NCI-H82 treated with DMSO at 0.1 percent for 48 hours (cell line): Measurements from ENCODE around the gene DENND2A.
"Not testable (repeated sequence)": the region's sequence is repeated elsewhere in the genome, so short reads cannot be mapped to it uniquely, and the experiment has no call there.

Source experiments
- DNase-seq: peaks from one replicate; lab custom pipeline; 2025; ENCODE audit not compliant: unreplicated experiment; lab: John Stamatoyannopoulos, UW

The DENND2A gene

DNA sequence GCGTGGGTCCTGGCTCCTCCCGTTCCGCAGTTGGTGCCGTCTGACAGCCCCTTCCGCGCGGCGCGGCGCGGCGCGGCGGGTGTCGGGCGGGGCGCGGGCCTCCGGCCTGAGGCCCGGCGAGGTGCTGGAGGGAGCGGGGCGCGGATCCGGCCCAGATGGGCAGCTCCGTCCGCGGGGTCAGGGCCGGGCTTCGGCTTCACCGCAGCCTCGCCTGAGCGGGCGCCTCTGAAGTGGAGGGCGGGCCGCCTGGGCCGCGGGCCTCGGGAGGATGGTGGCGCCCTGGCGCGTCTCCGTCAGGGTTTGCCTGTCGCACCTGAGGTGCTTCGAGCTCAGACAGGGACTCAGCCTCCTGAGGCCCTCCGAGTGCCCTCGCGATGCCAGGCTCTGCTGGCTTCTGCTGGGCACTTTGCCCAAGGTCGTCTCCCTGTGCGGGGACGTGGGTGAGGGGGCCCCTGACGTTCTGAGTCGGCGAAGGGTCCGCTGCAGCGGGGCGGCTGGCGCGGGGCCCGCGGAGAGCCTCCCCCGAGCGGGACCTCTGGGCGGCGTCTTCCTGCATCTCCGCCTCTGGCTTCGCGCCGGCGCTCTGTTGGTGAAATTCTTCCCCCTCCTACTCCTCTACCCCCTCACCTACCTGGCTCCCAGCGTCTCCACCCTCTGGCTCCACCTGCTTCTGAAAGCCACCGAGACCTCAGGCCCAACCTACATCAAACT is 32.6 kb upstream of the DENND2A start:
- DNase-seq: no peak

GRCh38 chr7:140672382-140673062 is 31.9 kb upstream of the DENND2A start, which contains the start of gene ADCK2:
Gene ADCK2 (plus strand): TSS chr7:140672945. CDS start chr7:140673331, 386 bp downstream.
- DNase-seq: no peak

DNA sequence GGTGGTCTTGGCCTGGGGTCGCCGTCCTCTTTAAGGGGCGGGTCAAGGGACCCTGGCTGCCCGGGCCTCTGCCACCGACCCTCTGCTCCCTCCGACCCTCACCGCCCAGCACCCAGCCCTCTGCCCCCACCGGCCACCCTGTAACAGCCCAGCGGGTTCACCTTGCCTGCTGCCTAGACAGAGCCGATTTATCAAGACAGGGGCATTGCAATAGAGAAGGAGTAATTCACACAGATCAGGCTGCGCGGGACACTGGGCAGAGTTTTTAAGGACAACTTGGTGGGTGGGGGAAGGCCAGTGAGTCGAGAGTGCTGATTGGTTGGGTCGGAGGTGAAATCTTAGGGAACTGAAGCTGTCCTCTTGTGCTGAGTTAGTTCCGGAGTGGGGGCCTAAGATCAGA is 31.4 kb upstream of the DENND2A start:
- DNase-seq: no peak

GRCh38 chr7:140670343-140670935 is 29.8 kb upstream of the DENND2A start:
- DNase-seq: no peak

DNA sequence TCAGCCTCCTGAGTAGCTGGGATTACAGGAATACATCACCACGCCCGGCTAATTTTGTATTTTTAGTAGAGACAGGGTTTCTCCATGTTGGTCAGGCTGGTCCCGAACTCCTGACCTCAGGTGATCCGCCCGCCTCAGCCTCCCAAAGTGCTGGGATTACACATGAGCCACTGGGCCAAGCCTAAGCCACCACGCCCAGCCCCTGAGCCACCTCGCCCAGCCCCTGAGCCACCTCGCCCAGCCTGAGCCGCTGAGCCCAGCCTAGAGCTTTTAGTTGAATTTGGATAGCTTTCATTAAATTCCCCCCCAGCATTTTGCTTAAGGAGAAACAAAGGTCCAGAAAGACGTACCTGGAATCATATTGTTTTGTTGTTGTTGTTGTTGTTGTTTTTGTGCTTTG is 29.2 kb upstream of the DENND2A start:
- not testable (repeated sequence) for DNase-seq

DNA sequence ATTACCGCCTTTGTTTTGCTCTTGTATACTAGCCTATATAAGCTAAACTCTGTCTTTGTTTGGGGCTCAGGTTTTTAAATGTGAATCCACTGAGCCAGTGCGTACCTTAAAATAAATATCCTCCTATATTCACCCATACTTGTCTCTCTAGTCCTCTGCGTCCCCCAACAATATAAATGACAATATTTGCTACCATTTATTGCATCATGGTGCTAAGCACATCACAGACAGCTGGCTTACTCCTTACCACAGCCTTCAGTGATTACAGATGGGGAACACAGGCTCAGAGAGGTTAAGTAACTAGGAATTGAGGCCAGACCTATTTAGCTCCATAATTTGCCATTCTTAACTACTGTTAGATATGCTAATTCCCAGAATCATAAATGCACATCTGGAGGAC is 28.7 kb upstream of the DENND2A start:
- DNase-seq: no peak

DNA sequence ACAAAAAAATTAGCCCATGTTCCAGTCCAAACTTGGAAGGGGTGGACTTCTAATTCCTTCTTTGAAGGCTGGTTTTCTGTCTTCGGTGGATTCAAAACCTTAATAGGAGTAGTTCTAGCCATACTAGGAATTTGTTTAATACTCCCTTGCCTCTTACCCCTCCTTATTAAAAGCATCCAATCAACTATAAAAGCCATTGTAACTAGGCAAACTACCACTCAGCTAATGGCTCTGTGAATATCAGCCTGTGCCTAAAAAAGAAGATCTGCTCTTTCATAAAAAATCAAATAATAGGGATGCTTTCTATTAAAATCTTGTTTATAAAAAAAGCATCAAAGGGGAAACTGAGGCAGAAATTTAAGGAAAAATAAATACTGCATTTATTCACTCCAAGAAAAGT is 28.0 kb upstream of the DENND2A start:
- DNase-seq: no peak

DNA sequence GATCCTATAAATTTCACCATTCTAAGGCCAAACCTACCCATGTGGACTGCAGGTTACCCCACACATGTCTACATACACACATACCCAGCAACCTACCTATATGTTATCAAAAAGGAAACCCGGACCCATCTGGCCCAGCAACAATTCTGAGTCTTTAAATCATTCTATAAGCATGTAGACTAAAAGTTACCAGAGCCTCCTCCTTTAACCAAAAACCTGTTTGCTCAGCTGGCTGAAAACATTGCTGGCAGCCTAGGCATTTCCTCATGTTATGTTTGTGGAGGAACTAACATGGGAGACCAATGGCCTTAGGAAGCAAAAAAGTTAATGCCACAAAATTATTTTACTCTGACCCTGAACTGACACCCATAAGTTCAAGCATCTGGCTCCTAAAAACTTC is 26.9 kb upstream of the DENND2A start:
- DNase-seq: no peak

- DNase-seq: not testable (repeated sequence)
Observed at GRCh38 chr7:140662938-140663337, 22.3 kb upstream of the DENND2A start.

- DNase-seq: no peak
Observed at GRCh38 chr7:140661124-140661523, 20.5 kb upstream of the DENND2A start.

DNA sequence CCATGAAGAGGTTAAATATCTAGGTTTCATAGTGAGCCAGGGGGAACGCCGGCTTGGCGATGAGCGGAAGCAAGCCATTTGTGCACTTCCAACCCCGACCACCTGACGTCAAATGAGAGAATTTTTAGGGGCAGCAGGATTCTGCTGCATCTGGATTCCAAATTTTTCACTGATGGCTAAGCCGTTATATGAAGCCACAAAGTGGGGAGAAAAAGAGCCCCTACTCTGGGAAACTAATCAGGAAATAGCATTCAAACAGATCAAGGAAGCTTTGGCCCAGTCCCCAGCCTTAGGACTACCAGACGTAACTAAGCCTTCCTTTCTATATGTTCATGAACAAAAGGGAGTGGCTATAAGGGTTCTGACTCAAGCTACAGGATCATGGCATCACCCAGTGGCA is 19.2 kb upstream of the DENND2A start:
- no peak for DNase-seq

GRCh38 chr7:140657891-140658290 is 17.3 kb upstream of the DENND2A start:
- DNase-seq: no peak

DNA sequence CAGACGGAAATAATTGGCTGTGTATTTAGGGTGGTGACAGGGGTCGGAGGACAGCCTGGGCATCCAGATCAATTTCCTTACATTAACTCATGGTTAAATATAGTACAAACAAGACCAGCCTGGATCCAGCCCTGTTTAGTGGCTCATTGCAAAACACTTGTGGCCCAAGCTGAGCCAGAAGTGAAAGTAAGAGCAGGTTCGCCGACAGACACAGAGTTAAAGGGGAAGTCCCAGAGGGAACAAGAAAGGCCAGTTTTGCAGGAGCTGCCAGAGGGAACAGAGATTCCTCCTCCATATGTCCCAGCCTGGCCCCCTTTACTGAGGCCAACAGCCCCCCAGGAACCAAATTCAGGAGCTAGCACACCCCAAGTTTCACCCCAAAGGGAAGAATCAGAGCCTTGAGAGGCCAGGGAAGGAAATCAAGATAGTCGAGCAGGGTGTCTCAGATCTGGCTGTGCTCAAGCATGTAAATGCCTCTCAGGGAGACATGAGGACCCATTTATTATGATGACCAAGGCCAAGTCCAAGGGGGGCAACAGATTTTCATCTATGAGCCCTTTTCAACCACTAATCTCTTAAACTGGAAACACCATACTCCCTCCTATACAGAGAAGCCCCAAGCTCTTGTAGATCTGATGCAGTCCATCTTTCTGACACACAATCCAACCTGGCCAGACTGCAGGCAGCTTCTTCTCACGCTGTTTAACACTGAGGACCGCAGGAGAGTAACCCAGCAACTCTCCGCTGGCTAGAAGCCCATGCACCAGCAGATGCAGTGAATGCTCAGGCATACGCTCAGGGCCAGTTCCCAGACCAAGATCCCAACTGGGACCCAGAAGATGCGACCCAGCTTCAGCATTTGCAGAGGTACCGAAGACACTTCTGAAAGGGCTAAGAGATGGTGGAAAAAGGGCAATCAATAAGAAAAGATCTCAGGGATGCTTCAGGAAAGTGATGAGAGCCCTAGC is 16.2 kb upstream of the DENND2A start:
- no peak for DNase-seq

- no peak for DNase-seq
Observed at GRCh38 chr7:140655511-140656408, 15.1 kb upstream of the DENND2A start.

- DNase-seq: no peak
Observed at GRCh38 chr7:140654661-140655060, 14.0 kb upstream of the DENND2A start.

DNA sequence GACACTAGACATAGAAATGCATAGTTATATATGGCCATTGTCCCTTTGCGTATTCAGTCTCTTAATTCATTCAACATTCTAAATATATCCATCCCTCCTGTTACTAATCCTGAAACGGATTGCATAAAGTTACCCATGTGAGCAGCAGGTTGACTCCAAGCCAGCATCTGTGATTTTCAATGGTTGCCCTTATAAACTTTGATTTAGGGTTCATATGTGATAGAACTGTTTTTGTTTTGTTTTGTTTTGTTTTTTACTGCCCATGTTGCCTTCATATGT is 13.4 kb upstream of the DENND2A start:
- no peak for DNase-seq

- DNase-seq: peak; percentile 67
Observed at GRCh38 chr7:140653319-140654108, 12.9 kb upstream of the DENND2A start.

DNA sequence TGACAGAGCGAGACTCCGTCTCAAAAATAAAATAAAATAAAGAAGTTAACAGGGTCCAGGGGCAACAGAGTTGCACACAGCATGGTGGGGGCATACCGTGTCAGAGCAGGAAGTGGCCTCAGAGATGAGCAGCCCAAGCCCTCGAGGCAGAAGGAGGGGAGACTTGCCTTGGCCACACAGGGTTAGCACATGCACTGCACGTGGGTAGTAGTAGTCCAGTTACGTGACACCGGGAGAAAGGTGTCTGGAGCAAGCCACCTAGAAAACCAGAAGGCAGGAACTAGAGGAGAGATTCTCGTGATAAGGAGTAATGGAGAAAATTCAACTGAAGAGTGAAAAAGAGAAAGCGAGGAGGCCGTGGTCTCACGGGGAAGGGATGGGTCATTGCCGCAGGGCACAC is 9.8 kb upstream of the DENND2A start:
- DNase-seq: no peak

DNA sequence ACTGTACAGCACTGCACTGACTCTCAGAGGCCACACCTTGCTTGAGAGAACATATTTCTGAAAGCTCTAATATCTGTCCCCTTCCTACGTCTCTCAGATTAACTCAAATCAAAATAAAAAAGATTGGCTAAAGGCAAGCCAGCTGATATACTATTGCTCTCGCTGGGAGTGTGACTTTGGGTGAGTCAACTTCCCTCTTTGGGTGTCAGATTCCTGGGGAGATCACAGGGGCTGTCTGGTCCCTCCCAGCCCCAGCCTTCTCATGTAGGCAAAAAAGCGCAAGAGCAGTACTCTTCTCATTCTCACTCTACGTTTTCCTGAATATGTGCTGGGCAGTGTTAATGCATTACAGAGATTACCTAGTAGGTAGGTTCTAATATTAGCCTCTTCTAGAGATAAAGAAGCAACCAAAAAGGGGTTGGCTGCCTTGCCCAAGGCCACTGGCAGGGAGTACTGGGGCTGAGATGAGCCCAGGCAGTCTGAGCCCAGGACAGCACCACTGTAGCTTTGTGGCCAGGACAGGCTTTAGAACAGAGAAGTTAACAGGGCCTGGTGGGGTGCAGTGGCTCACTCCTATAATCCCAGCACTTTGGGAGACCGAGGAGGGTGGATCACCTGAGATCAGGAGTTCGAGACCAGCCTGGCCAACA is 9.1 kb upstream of the DENND2A start:
- DNase-seq: no peak
